GM12865 (cell line): Measurements from ENCODE around the gene LYSMD1.

ENCODE experiments used
- DNase-seq: peaks from one replicate; pipeline ENCODE4 v3.0.0; 2010; ENCODE audit warnings: low read depth
- H3K4me3 ChIP-seq: 2 replicates; pipeline ENCODE4 v1.5.1; 2011; ENCODE audit warnings: mild to moderate bottlenecking, low read depth, low read length, control low read depth
- CTCF ChIP-seq: IDR thresholded peaks from 2 replicates; pipeline ENCODE4 v1.5.1; 2011; ENCODE audit warnings: low read length, control low read depth, low read depth, inconsistent platforms; ENCODE audit not compliant: insufficient read depth; ENCODE audit errors: missing control alignments

The LYSMD1 gene

GRCh38 chr1:151145304-151146071 lies 20.2 kb downstream of the LYSMD1 start:
- no peak for TF ChIP-seq CTCF
- peak overlapping the region; percentile 55; the same call in 1 of the 2 replicates for H3K4me3 ChIP-seq
- DNase-seq = no peak

- H3K4me3 ChIP-seq = no peak overlapping the region
- no peak for DNase-seq
- TF ChIP-seq CTCF = no peak
Measured at GRCh38 chr1:151144474-151145303, 21.0 kb downstream of the LYSMD1 start.

GRCh38 chr1:151143986-151144385 lies 21.7 kb downstream of the LYSMD1 start:
- no peak for DNase-seq
- TF ChIP-seq CTCF = no peak
- H3K4me3 ChIP-seq = no peak overlapping the region

GRCh38 chr1:151143057-151143435 lies 22.7 kb downstream of the LYSMD1 start:
- no peak overlapping the region for H3K4me3 ChIP-seq
- no peak for TF ChIP-seq CTCF
- DNase-seq = no peak

GRCh38 chr1:151142411-151143056 lies 23.2 kb downstream of the LYSMD1 start:
- TF ChIP-seq CTCF = no peak
- DNase-seq = no peak
- no peak overlapping the region for H3K4me3 ChIP-seq

GRCh38 chr1:151137789-151138188 lies 27.9 kb downstream of the LYSMD1 start:
- no peak for DNase-seq
- no peak overlapping the region for H3K4me3 ChIP-seq
- no peak for TF ChIP-seq CTCF
